Natural killer cell (primary cell): Measurements from ENCODE around the gene SOX6. TPM values are rescaled to one million over a fixed set of nuclear protein-coding genes. Genes with fewer than 3 reads are reported as not detected.

Source experiments
- ATAC-seq, 3 donors: fragments of 150-1000 bp in 2 of 3; fragments of 200-7000 bp in 1 of 3; cut with Tn5 transposase; 1 replicate in 1 of 3; 2 replicates in 2 of 3; pipeline ENCODE4 v1.10.0; 2021; ENCODE audit warnings: mild to moderate bottlenecking in 2 of 3, moderate library complexity in 2 of 3
- DNase-seq, 2 donors: peaks; one replicate each; pipeline versions ENCODE4 v3.0.0 to v3.0.0-alpha.2; 2013 to 2021; ENCODE audit warnings: mixed read lengths in 1 of 2
- H3K27ac ChIP-seq: one replicate; pipeline ENCODE4 v1.5.1; 2013; ENCODE audit warnings: mild to moderate bottlenecking, low read length
- H3K27me3 ChIP-seq: one replicate; pipeline ENCODE4 v1.6.1; 2013; ENCODE audit warnings: low read length; ENCODE audit not compliant: control insufficient read depth, insufficient read depth
- H3K36me3 ChIP-seq: one replicate; pipeline ENCODE4 v1.6.1; 2013; ENCODE audit warnings: low read length; ENCODE audit not compliant: control insufficient read depth, insufficient read depth
- H3K4me1 ChIP-seq: one replicate; pipeline ENCODE4 v1.6.1; 2013; ENCODE audit warnings: low read length; ENCODE audit not compliant: control insufficient read depth, insufficient read depth
- H3K4me3 ChIP-seq: one replicate; pipeline ENCODE4 v1.5.1; 2013; ENCODE audit warnings: low read length
- H3K9me3 ChIP-seq: one replicate; pipeline ENCODE4 v1.6.1; 2013; ENCODE audit warnings: low read length; ENCODE audit not compliant: control insufficient read depth, insufficient read depth
- H3K27ac Mint-ChIP-seq, 2 donors: one replicate each; pipeline ENCODE4 v1.8.0; 2022; ENCODE audit warnings: mild to moderate bottlenecking in 2 of 2, mixed read lengths in 2 of 2, moderate library complexity in 1 of 2
- H3K27me3 Mint-ChIP-seq, 2 donors: one replicate each; pipeline ENCODE4 v1.8.0; 2022; ENCODE audit warnings: low read depth in 2 of 2, mixed read lengths in 2 of 2
- H3K36me3 Mint-ChIP-seq: one replicate; pipeline ENCODE4 v1.8.0; 2022; ENCODE audit warnings: mixed read lengths
- H3K4me1 Mint-ChIP-seq, 2 donors: one replicate each; pipeline ENCODE4 v1.8.0; 2022; ENCODE audit warnings: mixed read lengths in 2 of 2
- H3K4me3 Mint-ChIP-seq: one replicate; pipeline ENCODE4 v1.8.0; 2022; ENCODE audit warnings: mild to moderate bottlenecking, moderate library complexity, mixed read lengths
- H3K9me3 Mint-ChIP-seq, 2 donors: one replicate each; pipeline ENCODE4 v1.8.0; 2022; ENCODE audit warnings: mixed read lengths in 2 of 2
- CTCF ChIP-seq: fragments of 200-600 bp; IDR thresholded peaks from one replicate; pipeline ENCODE4 v1.8.0; 2022; ENCODE audit warnings: antibody characterized with exemption
- WGBS: methylation state at CpG from one replicate; pipeline ENCODE4 v1.1.7; 2013; ENCODE audit warnings: missing lambda C conversion rate; ENCODE audit not compliant: insufficient coverage; 5-methylcytosine and 5-hydroxymethylcytosine counted together
- intact Hi-C: fragments of 100-400 bp; cut with micrococcal nuclease; formaldehyde crosslinking; loops from one replicate; pipeline ENCODE4 v1.14.2; 2022
- total RNA-seq, 4 donors: library from RNA; stranded (reverse); fragments of 120-200 nt in 1 of 4; gene quantifications; one replicate each; pipeline versions ENCODE4 v1.2.3 to v1.2.4, GENCODE V29; 2013 to 2022

The SOX6 gene
- total RNA-seq, 3 donors from 2014 or later (not counting 1 experiment from before 2014, with no cell fraction given) = 0.27 TPM; not detected in 2

- ATAC-seq (no peak), DNase-seq (no peak)
- intact Hi-C loops = no loop called here
- Mint-ChIP-seq H3K36me3 (no peaks in the 10 kb centered on the region), H3K4me3 (no peak overlapping the region), H3K27me3 (no peaks in the 10 kb centered on the region), H3K9me3 (peaks cover 0 to 3% of the 10 kb centered on the region in 2 donors), H3K27ac (no peak overlapping the region), H3K4me1 (no peaks in the 10 kb centered on the region)
- Histone ChIP-seq H3K27ac (no peak overlapping the region), H3K4me3 (no peak overlapping the region), H3K27me3 (no peaks in the 10 kb centered on the region), H3K36me3 (no peaks in the 10 kb centered on the region), H3K9me3 (no peaks in the 10 kb centered on the region), H3K4me1 (no peaks in the 10 kb centered on the region)
- WGBS = 88% methylated on average over 8 of the region's 8 CpGs
- TF ChIP-seq CTCF = no peak
These were observed 169.7 kb downstream of the SOX6 start for GRCh38 chr11:16186680-16187079.

- no peaks in the 10 kb centered on the region for H3K36me3 ChIP-seq
- ATAC-seq (no peak), DNase-seq (no peak)
- Mint-ChIP-seq H3K9me3 (peaks cover 0 to 3% of the 10 kb centered on the region in 2 donors), H3K4me3 (no peak overlapping the region), H3K4me1 (no peaks in the 10 kb centered on the region), H3K36me3 (no peaks in the 10 kb centered on the region), H3K27me3 (no peaks in the 10 kb centered on the region), H3K27ac (no peak overlapping the region)
- intact Hi-C loops = no loop called here
- H3K4me1 ChIP-seq = no peaks in the 10 kb centered on the region
- H3K27ac ChIP-seq = no peak overlapping the region
- H3K27me3 ChIP-seq = no peaks in the 10 kb centered on the region
- no peak overlapping the region for H3K4me3 ChIP-seq
- no peaks in the 10 kb centered on the region for H3K9me3 ChIP-seq
- no peak for TF ChIP-seq CTCF
These were observed 171.3 kb downstream of the SOX6 start for GRCh38 chr11:16185042-16185441.

- no peak overlapping the region for H3K27ac ChIP-seq
- no peaks in the 10 kb centered on the region for H3K36me3 Mint-ChIP-seq
- no peaks in the 10 kb centered on the region for H3K27me3 ChIP-seq
- no peak overlapping the region for H3K4me3 Mint-ChIP-seq
- ATAC-seq (no peak), DNase-seq (no peak)
- H3K27me3 Mint-ChIP-seq = no peaks in the 10 kb centered on the region
- H3K27ac Mint-ChIP-seq = no peak overlapping the region
- no peaks in the 10 kb centered on the region for H3K36me3 ChIP-seq
- H3K4me3 ChIP-seq = no peak overlapping the region
- WGBS = 60% methylated on average over 1 of the region's 1 CpG
- TF ChIP-seq CTCF = no peak
- no peaks in the 10 kb centered on the region for H3K4me1 Mint-ChIP-seq
- no peaks in the 10 kb centered on the region for H3K9me3 ChIP-seq
- intact Hi-C loops = no loop called here
- H3K9me3 Mint-ChIP-seq = peaks cover 0 to 3% of the 10 kb centered on the region in 2 donors
- no peaks in the 10 kb centered on the region for H3K4me1 ChIP-seq
These were observed 171.8 kb downstream of the SOX6 start for GRCh38 chr11:16184588-16184987.

GRCh38 chr11:16182553-16182952, 173.8 kb downstream of the SOX6 start:
- WGBS = 100% methylated on average over 1 of the region's 2 CpGs
- intact Hi-C loops = no loop called here

More at GRCh38 chr11:16182553-16182952, 173.8 kb downstream of the SOX6 start:
- Mint-ChIP-seq H3K4me1 (no peaks in the 10 kb centered on the region), H3K36me3 (no peaks in the 10 kb centered on the region), H3K27ac (no peak overlapping the region), H3K9me3 (no peaks in the 10 kb centered on the region), H3K4me3 (no peak overlapping the region), H3K27me3 (no peaks in the 10 kb centered on the region)
- no peaks in the 10 kb centered on the region for H3K36me3 ChIP-seq
- TF ChIP-seq CTCF = no peak
- H3K4me1 ChIP-seq = no peaks in the 10 kb centered on the region
- no peaks in the 10 kb centered on the region for H3K27me3 ChIP-seq
- DNase-seq = no peak
- no peaks in the 10 kb centered on the region for H3K9me3 ChIP-seq
- H3K27ac ChIP-seq = no peak overlapping the region
- ATAC-seq = no peak
- H3K4me3 ChIP-seq = no peak overlapping the region
